Neural progenitor cell (in vitro differentiated cells): ENCODE measurements around the gene CCDC97. TPM values are rescaled to one million over a fixed set of nuclear protein-coding genes. Genes with fewer than 3 reads are reported as not detected.

Experiments
- DNase-seq: peaks from one replicate; pipeline ENCODE4 v3.0.0-alpha.2; 2016; ENCODE audit warnings: low spot score
- H2AFZ ChIP-seq: fragments of 200-600 bp; sonication (generic); replicated peaks from 2 replicates; pipeline ENCODE4 v1.6.1; 2016; ENCODE audit warnings: antibody characterized with exemption
- H3F3A ChIP-seq: fragments of 200-600 bp; sonication (generic); 2 replicates; pipeline ENCODE4 v1.6.1; 2016; ENCODE audit warnings: antibody characterized with exemption, low read depth
- H3K27ac ChIP-seq: fragments of 200-600 bp; sonication (generic); 2 replicates; pipeline ENCODE4 v1.5.1; 2016; ENCODE audit warnings: mild to moderate bottlenecking
- H3K27me3 ChIP-seq: fragments of 200-600 bp; sonication (generic); 2 replicates; pipeline ENCODE4 v1.6.1; 2016; ENCODE audit warnings: mild to moderate bottlenecking, moderate library complexity
- H3K36me3 ChIP-seq: fragments of 200-600 bp; sonication (generic); 2 replicates; pipeline ENCODE4 v1.5.1; 2016
- H3K4me1 ChIP-seq: fragments of 200-600 bp; sonication (generic); 2 replicates; pipeline ENCODE4 v1.6.1; 2016; ENCODE audit warnings: mixed run types
- H3K4me2 ChIP-seq: fragments of 200-600 bp; sonication (generic); 2 replicates; pipeline ENCODE4 v1.6.1; 2016
- H3K4me3 ChIP-seq: fragments of 200-600 bp; sonication (generic); 2 replicates; pipeline ENCODE4 v1.5.1; 2016
- H3K79me2 ChIP-seq: fragments of 200-600 bp; sonication (generic); 2 replicates; pipeline ENCODE4 v1.6.1; 2016; ENCODE audit warnings: low read depth
- H3K9ac ChIP-seq: fragments of 200-600 bp; sonication (generic); 2 replicates; pipeline ENCODE4 v1.6.1; 2016
- H3K9me3 ChIP-seq: fragments of 200-600 bp; sonication (generic); 2 replicates; pipeline ENCODE4 v1.5.1; 2016; ENCODE audit warnings: low read depth
- H4K20me1 ChIP-seq: fragments of 200-600 bp; sonication (generic); 2 replicates; pipeline ENCODE4 v1.6.1; 2016; ENCODE audit warnings: low read depth
- H3K27ac Mint-ChIP-seq: 3 replicates; pipeline ENCODE4 v1.8.0; 2021; ENCODE audit warnings: mixed read lengths
- H3K27me3 Mint-ChIP-seq: 2 replicates; pipeline ENCODE4 v1.8.0; 2022; ENCODE audit warnings: low read depth, mild to moderate bottlenecking, inconsistent platforms, moderate library complexity, mixed read lengths; ENCODE audit not compliant: insufficient read depth
- H3K36me3 Mint-ChIP-seq: 3 replicates; pipeline ENCODE4 v1.8.0; 2021; ENCODE audit warnings: mixed read lengths
- H3K4me1 Mint-ChIP-seq: 3 replicates; pipeline ENCODE4 v1.8.0; 2021; ENCODE audit warnings: mixed read lengths
- H3K4me3 Mint-ChIP-seq: 3 replicates; pipeline ENCODE4 v1.8.0; 2021; ENCODE audit warnings: mild to moderate bottlenecking, moderate library complexity, mixed read lengths
- H3K9me3 Mint-ChIP-seq: 3 replicates; pipeline ENCODE4 v1.8.0; 2020; ENCODE audit warnings: mixed read lengths
- EZH2 ChIP-seq: fragments of 200-600 bp; sonication (generic); IDR thresholded peaks from 2 replicates; pipeline ENCODE4 v1.6.1; 2017; ENCODE audit warnings: antibody characterized with exemption, mild to moderate bottlenecking, moderate library complexity
- EZH2phosphoT487 ChIP-seq: fragments of 200-600 bp; sonication (generic); IDR thresholded peaks from 2 replicates; pipeline ENCODE4 v1.6.1; 2017; ENCODE audit warnings: antibody characterized with exemption
- total RNA-seq: library from RNA; depleted of rRNA; stranded (reverse); fragments of >200 nt; gene quantifications from 2 replicates; pipeline ENCODE4 v1.2.3, GENCODE V29; 2015; ENCODE audit warnings: low replicate concordance
- TF ChIP-seq, protein P1 (sequence below): fragments of 200-600 bp; sonication (generic); IDR thresholded peaks from 2 replicates; pipeline ENCODE4 v1.5.1; 2017; ENCODE audit warnings: antibody characterized with exemption, mild to moderate bottlenecking

CCDC97 gene
- total RNA-seq, 1 donor from 2014 or later = 19.1 TPM

DNA sequence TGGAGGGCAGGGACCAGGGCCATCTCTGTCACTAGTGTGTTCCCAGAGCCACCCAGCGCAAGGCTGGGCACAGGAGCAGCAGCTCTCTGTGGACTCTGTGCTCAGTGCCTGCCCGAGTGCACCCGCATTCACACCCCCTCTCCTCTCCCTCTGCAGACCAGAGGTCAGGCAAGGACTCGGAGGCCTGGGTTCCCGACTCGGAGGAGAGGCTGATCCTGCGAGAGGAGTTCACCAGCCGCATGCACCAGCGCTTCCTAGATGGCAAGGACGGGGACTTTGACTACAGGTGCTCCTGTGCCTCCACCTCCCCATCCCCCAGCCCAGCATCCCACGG, 10.2 kb downstream of the CCDC97 start:
- Histone ChIP-seq H3K27me3 (no peaks in the 10 kb centered on the region), H3K4me1 (peaks cover 10% of the 10 kb centered on the region), H3K9me3 (no peaks in the 10 kb centered on the region), H3K4me2 (no peak overlapping the region), H3K4me3 (no peak overlapping the region), H3K27ac (no peak overlapping the region), H3F3A (peaks cover 19% of the 10 kb centered on the region), H4K20me1 (peaks cover 21% of the 10 kb centered on the region), H2AFZ (no peak overlapping the region), H3K9ac (no peak overlapping the region), H3K36me3 (peaks cover 4% of the 10 kb centered on the region), H3K79me2 (no peaks in the 10 kb centered on the region)
- Mint-ChIP-seq H3K4me3 (no peak overlapping the region), H3K36me3 (peaks cover 21% of the 10 kb centered on the region), H3K27ac (no peak overlapping the region), H3K27me3 (peaks cover 7% of the 10 kb centered on the region), H3K4me1 (peaks cover 24% of the 10 kb centered on the region), H3K9me3 (no peaks in the 10 kb centered on the region)
- DNase-seq = no peak
- TF ChIP-seq, protein P1, sequence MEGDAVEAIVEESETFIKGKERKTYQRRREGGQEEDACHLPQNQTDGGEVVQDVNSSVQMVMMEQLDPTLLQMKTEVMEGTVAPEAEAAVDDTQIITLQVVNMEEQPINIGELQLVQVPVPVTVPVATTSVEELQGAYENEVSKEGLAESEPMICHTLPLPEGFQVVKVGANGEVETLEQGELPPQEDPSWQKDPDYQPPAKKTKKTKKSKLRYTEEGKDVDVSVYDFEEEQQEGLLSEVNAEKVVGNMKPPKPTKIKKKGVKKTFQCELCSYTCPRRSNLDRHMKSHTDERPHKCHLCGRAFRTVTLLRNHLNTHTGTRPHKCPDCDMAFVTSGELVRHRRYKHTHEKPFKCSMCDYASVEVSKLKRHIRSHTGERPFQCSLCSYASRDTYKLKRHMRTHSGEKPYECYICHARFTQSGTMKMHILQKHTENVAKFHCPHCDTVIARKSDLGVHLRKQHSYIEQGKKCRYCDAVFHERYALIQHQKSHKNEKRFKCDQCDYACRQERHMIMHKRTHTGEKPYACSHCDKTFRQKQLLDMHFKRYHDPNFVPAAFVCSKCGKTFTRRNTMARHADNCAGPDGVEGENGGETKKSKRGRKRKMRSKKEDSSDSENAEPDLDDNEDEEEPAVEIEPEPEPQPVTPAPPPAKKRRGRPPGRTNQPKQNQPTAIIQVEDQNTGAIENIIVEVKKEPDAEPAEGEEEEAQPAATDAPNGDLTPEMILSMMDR = no peak
- no peak for TF ChIP-seq EZH2phosphoT487
- no peak for TF ChIP-seq EZH2

DNA sequence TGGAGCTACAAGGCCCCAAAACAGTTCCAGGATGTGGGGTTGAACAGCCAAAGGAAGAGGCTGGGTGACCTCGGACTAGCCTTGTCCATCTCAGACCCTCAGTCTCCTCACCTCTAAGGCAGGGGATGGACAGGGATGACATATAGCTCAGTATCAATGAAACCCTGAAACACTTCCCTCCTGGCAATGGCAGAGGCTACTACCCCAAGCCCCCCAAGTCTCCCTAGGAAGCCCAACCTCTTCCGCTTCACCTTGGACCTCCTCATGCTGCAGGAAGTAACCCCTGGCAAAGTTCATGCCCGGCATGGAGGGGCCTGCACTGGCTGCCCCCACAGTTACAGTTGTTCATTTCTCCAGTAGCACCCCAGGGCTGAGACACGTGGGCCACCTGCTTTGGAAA, 10.6 kb downstream of the CCDC97 start:
- peaks cover 4% of the 10 kb centered on the region for H3K36me3 ChIP-seq
- H3K4me3 ChIP-seq = no peak overlapping the region
- Mint-ChIP-seq H3K36me3 (peaks cover 21% of the 10 kb centered on the region), H3K4me1 (peaks cover 28% of the 10 kb centered on the region), H3K27ac (no peak overlapping the region), H3K27me3 (peaks cover 7% of the 10 kb centered on the region), H3K9me3 (no peaks in the 10 kb centered on the region), H3K4me3 (no peak overlapping the region)
- no peak overlapping the region for H3K4me2 ChIP-seq
- H3K9ac ChIP-seq = no peak overlapping the region
- peaks cover 13% of the 10 kb centered on the region for H3K4me1 ChIP-seq
- TF ChIP-seq EZH2 = no peak
- no peak overlapping the region for H3K27ac ChIP-seq
- H3K79me2 ChIP-seq = no peaks in the 10 kb centered on the region
- H3F3A ChIP-seq = peaks cover 21% of the 10 kb centered on the region
- H2AFZ ChIP-seq = no peak overlapping the region
- peaks cover 1% of the 10 kb centered on the region for H3K27me3 ChIP-seq
- DNase-seq = no peak
- H4K20me1 ChIP-seq = peaks cover 21% of the 10 kb centered on the region
- no peaks in the 10 kb centered on the region for H3K9me3 ChIP-seq

DNA sequence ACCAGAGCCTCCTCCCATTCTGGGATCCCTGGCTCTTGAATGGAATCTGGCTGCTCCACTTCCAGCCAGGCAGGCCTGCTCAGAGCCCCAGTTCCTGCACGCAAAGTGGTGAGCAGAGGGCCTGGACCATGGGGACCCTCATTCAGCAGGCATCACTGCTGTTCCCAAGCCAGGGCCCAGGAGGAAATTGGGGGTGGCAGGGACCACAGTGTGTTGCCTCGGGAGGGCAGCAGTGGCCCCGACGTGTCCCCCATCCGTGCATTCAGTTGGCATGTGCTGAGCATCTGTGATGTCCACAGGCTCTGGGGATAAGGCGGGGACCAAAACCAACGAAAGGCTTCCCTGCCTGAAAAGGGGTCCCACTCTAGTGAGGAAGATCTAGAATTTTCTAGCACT, 11.2 kb downstream of the CCDC97 start:
- Histone ChIP-seq H3K4me3 (no peak overlapping the region), H3K27ac (no peak overlapping the region), H3K4me1 (peaks cover 18% of the 10 kb centered on the region), H3K9ac (no peak overlapping the region), H4K20me1 (peaks cover 21% of the 10 kb centered on the region), H2AFZ (no peak overlapping the region), H3K36me3 (peaks cover 4% of the 10 kb centered on the region), H3K4me2 (no peak overlapping the region), H3F3A (peaks cover 21% of the 10 kb centered on the region), H3K9me3 (no peaks in the 10 kb centered on the region), H3K27me3 (peaks cover 8% of the 10 kb centered on the region), H3K79me2 (no peaks in the 10 kb centered on the region)
- peaks cover 18% of the 10 kb centered on the region for H3K36me3 Mint-ChIP-seq
- H3K27ac Mint-ChIP-seq = no peak overlapping the region
- no peak overlapping the region for H3K4me3 Mint-ChIP-seq
- no peaks in the 10 kb centered on the region for H3K9me3 Mint-ChIP-seq
- peaks cover 31% of the 10 kb centered on the region for H3K4me1 Mint-ChIP-seq
- H3K27me3 Mint-ChIP-seq = peaks cover 8% of the 10 kb centered on the region
- DNase-seq = no peak
- TF ChIP-seq, protein P1 = no peak

DNA sequence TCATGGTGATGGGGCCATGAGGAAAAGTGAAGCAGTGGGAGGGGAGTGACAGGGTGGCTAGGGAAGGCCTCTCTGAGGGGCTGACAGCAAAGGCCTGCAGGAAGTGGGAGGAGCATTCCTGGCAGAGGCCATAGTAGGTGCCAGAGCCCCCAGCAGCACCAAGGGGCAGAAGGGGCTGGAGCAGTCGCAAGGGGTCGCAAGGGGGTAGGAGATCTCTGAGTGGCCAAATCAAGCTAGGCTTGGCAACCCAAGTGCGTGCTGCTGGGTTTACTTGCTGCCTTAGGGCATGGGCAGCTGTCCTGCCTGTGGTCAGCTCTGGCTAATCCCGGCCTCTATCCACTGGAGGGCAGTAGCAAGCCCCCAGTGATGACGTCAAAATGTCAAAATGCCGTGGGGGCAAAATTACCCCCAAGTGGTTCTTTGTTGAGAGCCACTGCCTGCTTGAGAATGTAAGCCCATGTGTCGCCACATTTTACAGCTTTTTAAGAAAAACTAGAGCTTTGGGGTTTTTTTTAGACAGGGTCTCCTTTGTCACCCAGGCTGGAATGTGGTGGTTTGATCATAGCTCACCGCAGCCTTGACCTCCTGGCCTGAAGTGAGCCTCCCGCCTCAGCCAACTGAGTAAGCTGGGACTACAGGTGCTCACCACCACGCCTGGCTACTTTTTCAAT, 11.8 kb downstream of the CCDC97 start:
- DNase-seq = peak; percentile 80
- peaks cover 4% of the 10 kb centered on the region for H3K36me3 ChIP-seq
- no peaks in the 10 kb centered on the region for H3K9me3 ChIP-seq
- H4K20me1 ChIP-seq = peaks cover 21% of the 10 kb centered on the region
- H3K27ac Mint-ChIP-seq = no peak overlapping the region
- no peak for TF ChIP-seq EZH2phosphoT487
- TF ChIP-seq, protein P1 = peak; percentile 74
- TF ChIP-seq EZH2 = no peak
- no peak overlapping the region for H3K9ac ChIP-seq
- no peaks in the 10 kb centered on the region for H3K9me3 Mint-ChIP-seq
- peaks cover 12% of the 10 kb centered on the region for H3K27me3 ChIP-seq
- H3K27ac ChIP-seq = no peak overlapping the region
- H3K79me2 ChIP-seq = no peaks in the 10 kb centered on the region
- H2AFZ ChIP-seq = no peak overlapping the region
- H3K36me3 Mint-ChIP-seq = peaks cover 15% of the 10 kb centered on the region
- peaks cover 18% of the 10 kb centered on the region for H3K4me1 ChIP-seq
- H3K27me3 Mint-ChIP-seq = peaks cover 6% of the 10 kb centered on the region
- H3K4me1 Mint-ChIP-seq = peaks cover 36% of the 10 kb centered on the region
- H3K4me3 Mint-ChIP-seq = no peak overlapping the region
- no peak overlapping the region for H3K4me2 ChIP-seq
- H3K4me3 ChIP-seq = no peak overlapping the region
- peaks cover 21% of the 10 kb centered on the region for H3F3A ChIP-seq
